Measurements from ENCODE around the gene DCAF12. TPM values are rescaled to one million over a fixed set of nuclear protein-coding genes. Genes with fewer than 3 reads are reported as not detected.
"Not testable (repeated sequence)": the region's sequence is repeated elsewhere in the genome, so short reads cannot be mapped to it uniquely, and the experiment has no call there.

DCAF12 gene
- total and polyA plus RNA-seq, 4 donors, result 8.4 to 120 (median 16.0) TPM

- no peaks in the 10 kb centered on the region for H3K36me3 ChIP-seq (ENCODE audit: control insufficient read depth in 4 of 4, insufficient read depth in 3 of 4, low read depth in 1 of 4, low read length in 3 of 4)
- WGBS, result 70% methylated on average over 5 of the region's 5 CpGs
- no peak overlapping the region for H3K4me3 ChIP-seq (ENCODE audit: low read depth in 1 of 3, low read length in 3 of 3)
- no peak overlapping the region for H3K9ac ChIP-seq (ENCODE audit: low read depth in 1 of 2, low read length in 2 of 2)
- no peaks in the 10 kb centered on the region for H3K27me3 ChIP-seq (ENCODE audit: control insufficient read depth in 4 of 4, insufficient read depth in 4 of 4, low read length in 3 of 4)
- no peak overlapping the region for H3K27ac ChIP-seq (ENCODE audit: low read depth in 1 of 2, low read length in 2 of 2)
- no peaks in the 10 kb centered on the region for H3K9me3 ChIP-seq (ENCODE audit: control insufficient read depth in 4 of 4, low read length in 3 of 4)
- no peak for DNase-seq (ENCODE audit: low spot score)
- TF ChIP-seq HNF4G (IDR thresholded peaks at IDR 0.05), result no peak
- peak; percentile 30 for TF ChIP-seq NR2F2 (IDR thresholded peaks at IDR 0.05)
- peak; percentile 49 for TF ChIP-seq SP1 (IDR thresholded peaks at IDR 0.05)
- no peak for TF ChIP-seq GABPA (IDR thresholded peaks at IDR 0.05 in 1 of 2, conservative IDR thresholded peaks at IDR 0.05 in 1 of 2)
- TF ChIP-seq HNF4A (conservative IDR thresholded peaks at IDR 0.05), result peak; percentile 37
- TF ChIP-seq REST (IDR thresholded peaks at IDR 0.05), result peak; percentile 52
- TF ChIP-seq ATF3 (IDR thresholded peaks at IDR 0.05), result no peak
- TF ChIP-seq FOXA1 (IDR thresholded peaks at IDR 0.05), result no peak
- TF ChIP-seq ZBTB33 (IDR thresholded peaks at IDR 0.05), result no peak
- peak; percentile 95 for TF ChIP-seq YY1 (IDR thresholded peaks at IDR 0.05)
- peak; percentile 23 for TF ChIP-seq FOXA2 (IDR thresholded peaks at IDR 0.05)
- TF ChIP-seq MAX (IDR thresholded peaks at IDR 0.05), result no peak
- no peak for TF ChIP-seq EGR1 (IDR thresholded peaks at IDR 0.05; ENCODE audit: low read depth in 2 of 2)
- peak; percentile 46 to 58 for TF ChIP-seq RXRA (IDR thresholded peaks at IDR 0.05)
- TF ChIP-seq TAF1 (conservative IDR thresholded peaks at IDR 0.05), result no peak
- TF ChIP-seq RAD21 (IDR thresholded peaks at IDR 0.05), result peak; percentile 70 to 77
- TF ChIP-seq CTCF (IDR thresholded peaks at IDR 0.05; ENCODE audit: low read depth, low read length, missing input control), result peak; percentile 38
- TF ChIP-seq JUND (IDR thresholded peaks at IDR 0.05), result peak in 1 of 2 donors; percentile 19
- peaks cover 0 to 9% (median 6%) of the 10 kb centered on the region in 4 donors for H3K4me1 ChIP-seq (ENCODE audit: control insufficient read depth in 4 of 4, insufficient read depth in 4 of 4, low read length in 3 of 4)
Observed at GRCh38 chr9:34139477-34140146, 13.1 kb upstream of the DCAF12 start.

GRCh38 chr9:34138644-34139043 is 12.1 kb upstream of the DCAF12 start:
- H3K36me3 ChIP-seq (ENCODE audit: control insufficient read depth in 4 of 4, insufficient read depth in 3 of 4, low read depth in 1 of 4, low read length in 3 of 4); H3K4me1 ChIP-seq (ENCODE audit: control insufficient read depth in 4 of 4, insufficient read depth in 4 of 4, low read length in 3 of 4); H3K27me3 ChIP-seq (ENCODE audit: control insufficient read depth in 4 of 4, insufficient read depth in 4 of 4, low read length in 3 of 4); DNase-seq (ENCODE audit: low spot score); H3K4me3 ChIP-seq (ENCODE audit: low read depth in 1 of 3, low read length in 3 of 3); H3K9me3 ChIP-seq (ENCODE audit: control insufficient read depth in 4 of 4, low read length in 3 of 4); H3K27ac ChIP-seq (ENCODE audit: low read depth in 1 of 2, low read length in 2 of 2); H3K9ac ChIP-seq (ENCODE audit: low read depth in 1 of 2, low read length in 2 of 2): not testable (repeated sequence)
- WGBS, result 64% methylated on average over 1 of the region's 1 CpG

Data from liver (tissue), 9 donors.